NT2/D1 (cell line): Measurements from ENCODE around the gene SUN1.

Experiments
- DNase-seq: peaks from one replicate; pipeline ENCODE4 v3.0.0-alpha.2; 2011; ENCODE audit warnings: low read depth, low spot score
- H3K27me3 ChIP-seq: 2 replicates; pipeline ENCODE4 v1.6.0; 2011; ENCODE audit warnings: mild to moderate bottlenecking; ENCODE audit not compliant: insufficient read length, insufficient read depth
- H3K36me3 ChIP-seq: 2 replicates; pipeline ENCODE4 v1.6.1; 2011; ENCODE audit warnings: mild to moderate bottlenecking, low read length, mixed read lengths; ENCODE audit not compliant: insufficient read depth, insufficient read length
- H3K4me1 ChIP-seq: 2 replicates; pipeline ENCODE4 v1.5.1; 2011; ENCODE audit not compliant: insufficient read depth, insufficient read length
- H3K4me3 ChIP-seq: 2 replicates; pipeline ENCODE4 v1.5.1; 2011; ENCODE audit warnings: low read depth; ENCODE audit not compliant: insufficient read length
- H3K9ac ChIP-seq: 2 replicates; pipeline ENCODE4 v1.6.0; 2011; ENCODE audit warnings: low read depth; ENCODE audit not compliant: insufficient read length
- H3K9me3 ChIP-seq: 2 replicates; pipeline ENCODE4 v1.5.1; 2011; ENCODE audit warnings: mild to moderate bottlenecking, low read length; ENCODE audit not compliant: insufficient read depth
- SUZ12 ChIP-seq: IDR thresholded peaks from 2 replicates; pipeline ENCODE4 v1.6.1; 2011; ENCODE audit not compliant: insufficient read length, insufficient read depth; ENCODE audit errors: extremely low read depth
- YY1 ChIP-seq: IDR thresholded peaks from 2 replicates; pipeline ENCODE4 v1.6.1; 2011; ENCODE audit not compliant: insufficient read length, insufficient read depth
- ZNF274 ChIP-seq: IDR thresholded peaks from 2 replicates; pipeline ENCODE4 v1.6.1; 2011; ENCODE audit warnings: mild to moderate bottlenecking, low read depth, low read length

SUN1 gene

GRCh38 chr7:911791-912480 lies 79.7 kb downstream of the SUN1 start:
- H3K36me3 ChIP-seq, result no peaks in the 10 kb centered on the region
- no peak overlapping the region for H3K4me3 ChIP-seq
- H3K4me1 ChIP-seq, result peaks cover 28% of the 10 kb centered on the region
- DNase-seq, result no peak
- H3K9ac ChIP-seq, result no peak overlapping the region
- no peak for TF ChIP-seq YY1
- no peak for TF ChIP-seq SUZ12
- no peak for TF ChIP-seq ZNF274
- no peaks in the 10 kb centered on the region for H3K9me3 ChIP-seq
- peaks cover 21% of the 10 kb centered on the region for H3K27me3 ChIP-seq

DNA sequence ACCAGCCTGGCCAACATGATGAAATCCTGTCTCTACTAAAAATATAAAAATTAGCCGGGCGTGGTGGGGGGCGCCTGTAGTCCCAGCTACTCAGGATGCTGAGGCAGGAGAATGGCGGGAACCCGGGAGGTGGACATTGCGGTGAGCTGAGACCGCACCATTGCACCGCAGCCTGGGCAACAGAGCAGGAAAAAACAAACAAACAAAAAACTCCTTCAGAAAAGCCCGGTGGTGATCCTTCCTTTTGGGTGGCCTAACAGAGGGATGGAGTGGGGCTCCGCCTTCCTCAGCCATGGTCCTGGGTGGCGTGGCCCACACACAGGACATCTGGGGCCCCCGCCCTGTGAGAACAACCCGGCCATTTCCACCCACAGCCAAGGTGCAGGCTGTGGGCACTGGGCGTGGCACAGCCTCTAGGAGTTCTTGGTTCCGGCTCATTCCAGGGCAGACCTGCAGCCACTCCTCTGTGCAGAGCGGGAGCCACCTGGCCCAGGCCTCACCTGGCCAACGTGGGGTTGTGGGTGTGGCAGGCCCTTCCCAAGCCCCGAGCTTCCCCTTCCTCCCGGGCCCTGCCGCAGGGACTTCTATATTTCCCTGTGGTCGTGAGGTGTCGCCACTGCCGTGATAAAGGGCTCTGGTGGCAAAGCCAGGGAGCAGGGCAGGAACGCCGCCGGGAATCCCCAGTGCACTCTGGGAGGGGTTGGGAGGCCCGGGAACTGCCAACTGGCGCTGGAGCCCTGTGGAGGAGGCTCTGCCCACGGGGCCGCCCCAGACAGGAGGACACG lies 81.7 kb downstream of the SUN1 start:
- no peak overlapping the region for H3K4me3 ChIP-seq
- H3K27me3 ChIP-seq, result peaks cover 5% of the 10 kb centered on the region
- DNase-seq, result no peak
- H3K9ac ChIP-seq, result no peak overlapping the region
- H3K36me3 ChIP-seq, result no peaks in the 10 kb centered on the region
- no peaks in the 10 kb centered on the region for H3K9me3 ChIP-seq
- H3K4me1 ChIP-seq, result peaks cover 22% of the 10 kb centered on the region
- TF ChIP-seq ZNF274 (no peak), SUZ12 (no peak), YY1 (no peak)

DNA sequence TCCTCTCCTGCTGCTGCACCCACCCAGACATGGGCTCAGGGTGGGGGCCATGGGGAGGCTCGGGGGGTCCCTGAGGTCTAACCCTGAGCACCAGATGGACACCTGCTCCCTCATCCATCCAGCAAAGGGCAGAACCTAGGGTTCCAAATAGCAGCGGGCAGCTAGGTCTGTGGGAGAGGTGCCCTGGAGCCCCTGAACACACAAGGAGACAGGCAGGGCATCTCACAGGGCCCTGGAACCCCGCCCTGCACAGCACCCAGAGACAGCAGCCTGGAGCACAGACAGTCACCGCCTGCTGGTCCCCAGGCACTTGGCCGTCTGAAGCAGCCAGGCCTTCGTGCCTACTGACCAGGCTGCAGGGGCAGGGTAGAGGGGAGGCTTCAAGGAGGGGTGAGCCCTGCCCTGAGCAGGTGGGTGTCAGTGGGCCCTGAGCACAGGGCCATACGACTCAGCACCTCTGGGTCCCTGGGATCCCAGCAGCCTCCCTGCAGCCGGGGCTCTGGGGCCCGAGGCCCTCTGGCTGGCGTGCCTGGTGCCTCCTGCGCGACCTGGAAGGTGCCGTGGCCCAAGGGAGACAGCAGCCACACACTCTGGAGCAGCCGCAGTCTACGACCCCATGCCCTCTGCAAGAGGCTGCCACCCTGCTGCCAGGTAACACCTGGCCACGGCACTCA lies 82.4 kb downstream of the SUN1 start:
- Histone ChIP-seq H3K27me3 (peaks cover 1% of the 10 kb centered on the region), H3K4me1 (peaks cover 22% of the 10 kb centered on the region), H3K4me3 (no peak overlapping the region), H3K9ac (no peak overlapping the region), H3K36me3 (no peaks in the 10 kb centered on the region), H3K9me3 (no peaks in the 10 kb centered on the region)
- TF ChIP-seq ZNF274 (no peak), YY1 (no peak), SUZ12 (no peak)
- no peak for DNase-seq

DNA sequence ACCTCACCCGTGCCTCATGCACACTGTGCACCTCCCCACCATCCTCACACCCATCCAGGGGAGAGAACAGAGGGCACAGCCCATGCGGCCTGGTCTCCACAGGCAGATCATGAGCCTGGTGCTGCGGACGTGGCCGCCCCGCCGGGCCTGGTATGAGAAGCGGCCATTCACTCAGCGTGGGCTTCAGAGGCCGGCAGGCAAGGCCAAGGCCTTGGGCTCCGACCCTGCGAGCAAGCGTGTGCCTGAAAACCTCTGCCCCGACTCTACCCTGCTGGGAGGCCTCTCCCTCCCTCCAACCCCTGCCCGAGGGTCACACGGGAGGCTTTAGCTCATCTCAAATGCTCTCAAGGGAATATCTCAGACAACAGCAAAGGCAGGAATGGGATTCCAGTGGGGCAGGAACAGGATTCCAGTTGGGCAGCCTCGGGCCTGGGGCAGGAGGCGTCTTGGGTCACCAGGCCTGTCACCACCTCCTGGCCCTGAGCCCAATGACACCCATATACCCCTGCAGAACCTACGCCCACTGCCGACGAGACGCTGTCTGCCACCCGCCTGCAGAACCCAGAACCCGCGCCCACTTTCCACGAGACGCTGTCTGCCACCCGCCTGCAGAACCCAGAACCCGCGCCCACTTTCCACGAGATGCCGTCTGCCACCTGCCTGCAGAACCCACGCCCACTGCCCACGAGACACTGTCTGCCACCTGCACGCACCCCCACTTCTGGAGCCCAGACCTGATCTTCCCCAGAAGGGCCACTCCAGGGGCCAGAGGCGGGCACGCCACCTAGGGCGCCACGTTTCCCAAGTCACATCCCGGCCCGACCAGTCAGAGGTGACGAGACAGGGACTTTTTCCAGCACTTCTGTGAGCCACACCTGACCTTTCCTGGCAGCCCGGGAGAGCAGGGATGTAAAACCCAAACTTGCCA lies 83.3 kb downstream of the SUN1 start:
- H3K36me3 ChIP-seq, result no peaks in the 10 kb centered on the region
- no peaks in the 10 kb centered on the region for H3K9me3 ChIP-seq
- H3K9ac ChIP-seq, result no peak overlapping the region
- H3K27me3 ChIP-seq, result no peaks in the 10 kb centered on the region
- H3K4me1 ChIP-seq, result peaks cover 15% of the 10 kb centered on the region
- no peak for TF ChIP-seq SUZ12
- TF ChIP-seq ZNF274, result no peak
- no peak for TF ChIP-seq YY1
- no peak for DNase-seq
- no peak overlapping the region for H3K4me3 ChIP-seq

GRCh38 chr7:916291-916941 lies 84.1 kb downstream of the SUN1 start:
- Histone ChIP-seq H3K4me1 (peaks cover 14% of the 10 kb centered on the region), H3K9ac (no peak overlapping the region), H3K36me3 (no peaks in the 10 kb centered on the region), H3K27me3 (no peaks in the 10 kb centered on the region), H3K4me3 (no peak overlapping the region), H3K9me3 (no peaks in the 10 kb centered on the region)
- no peak for TF ChIP-seq YY1
- TF ChIP-seq ZNF274, result no peak
- no peak for TF ChIP-seq SUZ12
- no peak for DNase-seq

GRCh38 chr7:917255-918117 lies 85.2 kb downstream of the SUN1 start:
- Histone ChIP-seq H3K36me3 (no peaks in the 10 kb centered on the region), H3K9ac (no peak overlapping the region), H3K4me3 (no peak overlapping the region), H3K4me1 (peaks cover 10% of the 10 kb centered on the region), H3K9me3 (no peaks in the 10 kb centered on the region), H3K27me3 (no peaks in the 10 kb centered on the region)
- no peak for DNase-seq
- TF ChIP-seq YY1 (no peak), SUZ12 (no peak), ZNF274 (no peak)
